Measurements from ENCODE around the gene CPLX4.

Gene CPLX4

GRCh38 chr18:59353079-59353680, 34.7 kb upstream of the CPLX4 start:
- TF ChIP-seq CTCF (IDR thresholded peaks at IDR 0.05) (no peak), ZFX (IDR thresholded peaks at IDR 0.05; ENCODE audit: borderline replicate concordance) (no peak)

GRCh38 chr18:59352250-59352855, 33.9 kb upstream of the CPLX4 start:
- TF ChIP-seq ZFX (IDR thresholded peaks at IDR 0.05; ENCODE audit: borderline replicate concordance) (no peak), CTCF (IDR thresholded peaks at IDR 0.05) (no peak)
- H3K27ac ChIP-seq = no peak overlapping the region

More at GRCh38 chr18:59353079-59353680, 34.7 kb upstream of the CPLX4 start:
- no peak overlapping the region for H3K27ac ChIP-seq

- no peak overlapping the region for H3K27ac ChIP-seq
- TF ChIP-seq ZFX (IDR thresholded peaks at IDR 0.05; ENCODE audit: borderline replicate concordance) (no peak), CTCF (IDR thresholded peaks at IDR 0.05) (no peak)
Observed at GRCh38 chr18:59345556-59345955, 27.1 kb upstream of the CPLX4 start.

- no peak for TF ChIP-seq ZFX (IDR thresholded peaks at IDR 0.05; ENCODE audit: borderline replicate concordance)
- no peak for TF ChIP-seq CTCF (IDR thresholded peaks at IDR 0.05)
- no peak overlapping the region for H3K27ac ChIP-seq
Observed at GRCh38 chr18:59344996-59345395, 26.5 kb upstream of the CPLX4 start.

GRCh38 chr18:59343926-59344325, 25.5 kb upstream of the CPLX4 start:
- TF ChIP-seq CTCF (IDR thresholded peaks at IDR 0.05) (no peak), ZFX (IDR thresholded peaks at IDR 0.05; ENCODE audit: borderline replicate concordance) (no peak)
- H3K27ac ChIP-seq = no peak overlapping the region

- TF ChIP-seq CTCF (IDR thresholded peaks at IDR 0.05) = no peak
- no peak for TF ChIP-seq ZFX (IDR thresholded peaks at IDR 0.05; ENCODE audit: borderline replicate concordance)
- H3K27ac ChIP-seq = no peak overlapping the region
Observed at GRCh38 chr18:59340817-59341216, 22.4 kb upstream of the CPLX4 start.

- TF ChIP-seq ZFX (IDR thresholded peaks at IDR 0.05; ENCODE audit: borderline replicate concordance) (no peak), CTCF (IDR thresholded peaks at IDR 0.05) (no peak)
- H3K27ac ChIP-seq = no peak overlapping the region
Observed at GRCh38 chr18:59340312-59340711, 21.9 kb upstream of the CPLX4 start.
